H9 (cell line): ENCODE results near the gene SURF4. TPM values are rescaled to one million over a fixed set of nuclear protein-coding genes. Genes with fewer than 3 reads are reported as not detected.

Experiments
- DNase-seq: peaks from one replicate; pipeline ENCODE4 v3.0.0-alpha.2; 2017
- H2AFZ ChIP-seq: one replicate; pipeline ENCODE4 v1.6.1; 2013; ENCODE audit warnings: mild to moderate bottlenecking, low read length, control low read depth, moderate library complexity
- H2AK5ac ChIP-seq: 2 replicates; pipeline ENCODE4 v1.6.1; 2013; ENCODE audit warnings: low read length, control low read depth, mixed read lengths; ENCODE audit not compliant: insufficient read length
- H2BK120ac ChIP-seq: one replicate; pipeline ENCODE4 v1.6.1; 2013; ENCODE audit warnings: low read depth, mild to moderate bottlenecking, low read length, control low read depth, inconsistent platforms; ENCODE audit not compliant: poor library complexity, severe bottlenecking
- H2BK12ac ChIP-seq: 2 replicates; pipeline ENCODE4 v1.6.1; 2013; ENCODE audit warnings: low read length, control low read depth, mixed read lengths, low read depth; ENCODE audit not compliant: insufficient read length
- H2BK15ac ChIP-seq: 2 replicates; pipeline ENCODE4 v1.6.1; 2013; ENCODE audit warnings: low read depth, low read length, control low read depth
- H2BK20ac ChIP-seq: one replicate; pipeline ENCODE4 v1.6.1; 2013; ENCODE audit warnings: low read depth, mild to moderate bottlenecking, low read length, control low read depth, inconsistent platforms; ENCODE audit not compliant: poor library complexity, severe bottlenecking
- H2BK5ac ChIP-seq: 2 replicates; pipeline ENCODE4 v1.6.1; 2013; ENCODE audit warnings: low read length, control low read depth, mixed read lengths; ENCODE audit not compliant: insufficient read length
- H3K14ac ChIP-seq: 2 replicates; pipeline ENCODE4 v1.6.1; 2013; ENCODE audit warnings: low read length, control low read depth; ENCODE audit not compliant: insufficient read depth
- H3K18ac ChIP-seq: 2 replicates; pipeline ENCODE4 v1.6.1; 2013; ENCODE audit warnings: low read depth, mild to moderate bottlenecking, mixed read lengths, low read length, control low read depth; ENCODE audit not compliant: insufficient read length
- H3K23ac ChIP-seq: 2 replicates; pipeline ENCODE4 v1.6.1; 2013; ENCODE audit warnings: low read length, control low read depth, mixed read lengths, low read depth; ENCODE audit not compliant: insufficient read length
- H3K23me2 ChIP-seq: 2 replicates; pipeline ENCODE4 v1.6.1; 2013; ENCODE audit warnings: low read depth, mild to moderate bottlenecking, mixed read lengths, low read length, control low read depth; ENCODE audit not compliant: insufficient read length, poor library complexity, severe bottlenecking
- H3K27ac ChIP-seq: 2 replicates; pipeline ENCODE4 v1.5.1; 2013; ENCODE audit warnings: low read length, control low read depth, mixed read lengths, low read depth; ENCODE audit not compliant: insufficient read length
- H3K27me3 ChIP-seq: 2 replicates; pipeline ENCODE4 v1.6.1; 2013; ENCODE audit warnings: low read length, control low read depth, inconsistent platforms; ENCODE audit not compliant: insufficient read depth
- H3K4ac ChIP-seq: 2 replicates; pipeline ENCODE4 v1.6.1; 2013; ENCODE audit warnings: low read depth, mild to moderate bottlenecking, control low read depth, inconsistent platforms, low read length, moderate library complexity
- H3K4me1 ChIP-seq: 2 replicates; pipeline ENCODE4 v1.6.1; 2013; ENCODE audit warnings: low read length, control low read depth, inconsistent platforms; ENCODE audit not compliant: insufficient read depth
- H3K4me2 ChIP-seq: 2 replicates; pipeline ENCODE4 v1.6.1; 2013; ENCODE audit warnings: low read length, control low read depth, mixed read lengths; ENCODE audit not compliant: insufficient read length, insufficient read depth
- H3K56ac ChIP-seq: 2 replicates; pipeline ENCODE4 v1.6.1; 2013; ENCODE audit warnings: low read depth, mild to moderate bottlenecking, mixed read lengths, low read length, control low read depth; ENCODE audit not compliant: insufficient read length
- H3K79me1 ChIP-seq: 2 replicates; pipeline ENCODE4 v1.6.1; 2013; ENCODE audit warnings: low read depth, mild to moderate bottlenecking, moderate library complexity, low read length, control low read depth, inconsistent platforms; ENCODE audit not compliant: insufficient read depth, poor library complexity, severe bottlenecking
- H3K79me2 ChIP-seq: 2 replicates; pipeline ENCODE4 v1.6.1; 2013; ENCODE audit warnings: low read length, control low read depth, inconsistent platforms; ENCODE audit not compliant: insufficient read depth
- H3K9ac ChIP-seq: 2 replicates; pipeline ENCODE4 v1.6.1; 2013; ENCODE audit warnings: low read length, control low read depth, mixed read lengths; ENCODE audit not compliant: insufficient read length; ENCODE audit errors: extremely low read depth
- H3K9me3 ChIP-seq: one replicate; pipeline ENCODE4 v1.6.1; 2013; ENCODE audit warnings: low read depth, low read length, inconsistent platforms; ENCODE audit not compliant: control insufficient read depth
- H3T11ph ChIP-seq: one replicate; pipeline ENCODE4 v1.6.1; 2013; ENCODE audit warnings: mild to moderate bottlenecking, low read length, control low read depth, inconsistent platforms
- H4K20me1 ChIP-seq: one replicate; pipeline ENCODE4 v1.6.1; 2013; ENCODE audit not compliant: control insufficient read depth, insufficient read length, insufficient read depth
- H4K5ac ChIP-seq: 2 replicates; pipeline ENCODE4 v1.6.1; 2013; ENCODE audit warnings: low read depth, mild to moderate bottlenecking, mixed read lengths, low read length, control low read depth; ENCODE audit not compliant: insufficient read length
- H4K8ac ChIP-seq: replicated peaks from 2 replicates; pipeline ENCODE4 v1.6.1; 2013; ENCODE audit warnings: low read length, control low read depth, mixed read lengths, low read depth; ENCODE audit not compliant: insufficient read length
- H4K91ac ChIP-seq: 2 replicates; pipeline ENCODE4 v1.6.1; 2013; ENCODE audit warnings: low read depth, mild to moderate bottlenecking, moderate library complexity, mixed read lengths, low read length, control low read depth; ENCODE audit not compliant: insufficient read length
- H3K27ac Mint-ChIP-seq, 3 experiments: 2 replicates in 2 of 3; 3 replicates in 1 of 3; pipeline ENCODE4 v1.8.0; 2020 to 2021; ENCODE audit warnings: mixed read lengths in 3 of 3, mild to moderate bottlenecking in 1 of 3, moderate library complexity in 1 of 3
- H3K27me3 Mint-ChIP-seq: 2 replicates; pipeline ENCODE4 v1.8.0; 2021; ENCODE audit warnings: low read depth, mild to moderate bottlenecking, moderate library complexity, mixed read lengths
- H3K36me3 Mint-ChIP-seq, 3 experiments: 2 replicates in 2 of 3; 3 replicates in 1 of 3; pipeline ENCODE4 v1.8.0; 2020 to 2021; ENCODE audit warnings: low read depth in 3 of 3, mixed read lengths in 3 of 3; ENCODE audit not compliant: insufficient read depth in 1 of 3
- H3K4me1 Mint-ChIP-seq, 2 experiments: 2 replicates each; pipeline ENCODE4 v1.8.0; 2020; ENCODE audit warnings: mixed read lengths in 2 of 2
- H3K4me3 Mint-ChIP-seq, 2 experiments: 2 replicates in 1 of 2; 3 replicates in 1 of 2; pipeline ENCODE4 v1.8.0; 2020 to 2021; ENCODE audit warnings: mild to moderate bottlenecking in 2 of 2, mixed read lengths in 2 of 2, moderate library complexity in 1 of 2
- H3K9me3 Mint-ChIP-seq, 2 experiments: 2 replicates in 1 of 2; 3 replicates in 1 of 2; pipeline ENCODE4 v1.8.0; 2020; ENCODE audit warnings: mild to moderate bottlenecking in 2 of 2, mixed read lengths in 2 of 2, moderate library complexity in 1 of 2
- WGBS: extraction: QIAGEN DNeasy Blood & Tissue Kit; methylation state at CpG from one replicate; pipeline ENCODE4 v1.1.7; 2013; ENCODE audit warnings: missing lambda C conversion rate, low lambda C conversion rate, mixed read lengths; ENCODE audit not compliant: insufficient read length; ENCODE audit errors: extremely low coverage; 5-methylcytosine and 5-hydroxymethylcytosine counted together
- total RNA-seq: library from RNA; stranded (reverse); gene quantifications from 2 replicates; pipeline ENCODE4 v1.2.1, GENCODE V29; 2021
- TF ChIP-seq, protein P1 (sequence below): fragments of 200-600 bp; sonication (generic); conservative IDR thresholded peaks from 3 replicates; pipeline ENCODE4 v1.8.0; 2021; ENCODE audit warnings: antibody characterized with exemption, mild to moderate bottlenecking

Gene SURF4
- total RNA-seq, 1 experiment from 2014 or later = 146 TPM

DNA sequence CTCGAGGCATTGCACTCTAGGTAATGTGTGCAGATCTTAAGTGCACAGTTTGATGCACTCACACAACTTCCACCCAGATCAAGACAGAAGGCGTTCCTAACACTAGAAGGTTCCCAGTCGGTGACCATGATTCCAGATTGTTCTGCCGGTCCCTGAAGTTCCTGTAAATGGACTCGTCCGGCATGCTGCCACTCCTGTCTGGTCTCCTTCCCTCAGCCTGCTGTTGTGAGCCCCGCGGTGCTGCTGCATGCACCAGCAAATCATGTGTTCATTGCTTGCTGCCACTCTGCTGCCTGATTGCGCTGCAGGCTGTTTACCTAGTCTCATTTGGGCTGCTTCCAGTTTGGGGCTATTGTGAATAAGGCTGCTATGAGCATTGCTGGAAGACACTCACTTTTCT, 11.8 kb upstream of the SURF4 start:
- no CpG with 5 or more reads among the region's 9 CpGs for WGBS
- H3K4me3 Mint-ChIP-seq = no peak overlapping the region
- H3K14ac ChIP-seq = no peak overlapping the region

More for the DNA sequence above, 11.8 kb upstream of the SURF4 start:
- H3K36me3 Mint-ChIP-seq = peaks cover 0 to 1% (median 0%) of the 10 kb centered on the region in 3 experiments; a peak in 1 of 7 replicates
- no peaks in the 10 kb centered on the region for H4K20me1 ChIP-seq
- H3K4me1 Mint-ChIP-seq = no peaks in the 10 kb centered on the region
- H3K27ac Mint-ChIP-seq = no peak overlapping the region
- no peak overlapping the region for H2AK5ac ChIP-seq
- no peaks in the 10 kb centered on the region for H3K9me3 ChIP-seq
- H3K27me3 Mint-ChIP-seq = peaks cover 23% of the 10 kb centered on the region
- peaks cover 15% of the 10 kb centered on the region in 2 experiments for H3K9me3 Mint-ChIP-seq
- no peak overlapping the region for H2BK12ac ChIP-seq
- no peak overlapping the region for H2BK20ac ChIP-seq
- no peak overlapping the region for H3K9ac ChIP-seq
- no peaks in the 10 kb centered on the region for H3K79me1 ChIP-seq
- H3K27me3 ChIP-seq = no peaks in the 10 kb centered on the region
- no peaks in the 10 kb centered on the region for H3K23me2 ChIP-seq
- no peak overlapping the region for H3K4ac ChIP-seq
- no peak overlapping the region for H3K27ac ChIP-seq
- H2AFZ ChIP-seq = no peak overlapping the region
- TF ChIP-seq, protein P1, sequence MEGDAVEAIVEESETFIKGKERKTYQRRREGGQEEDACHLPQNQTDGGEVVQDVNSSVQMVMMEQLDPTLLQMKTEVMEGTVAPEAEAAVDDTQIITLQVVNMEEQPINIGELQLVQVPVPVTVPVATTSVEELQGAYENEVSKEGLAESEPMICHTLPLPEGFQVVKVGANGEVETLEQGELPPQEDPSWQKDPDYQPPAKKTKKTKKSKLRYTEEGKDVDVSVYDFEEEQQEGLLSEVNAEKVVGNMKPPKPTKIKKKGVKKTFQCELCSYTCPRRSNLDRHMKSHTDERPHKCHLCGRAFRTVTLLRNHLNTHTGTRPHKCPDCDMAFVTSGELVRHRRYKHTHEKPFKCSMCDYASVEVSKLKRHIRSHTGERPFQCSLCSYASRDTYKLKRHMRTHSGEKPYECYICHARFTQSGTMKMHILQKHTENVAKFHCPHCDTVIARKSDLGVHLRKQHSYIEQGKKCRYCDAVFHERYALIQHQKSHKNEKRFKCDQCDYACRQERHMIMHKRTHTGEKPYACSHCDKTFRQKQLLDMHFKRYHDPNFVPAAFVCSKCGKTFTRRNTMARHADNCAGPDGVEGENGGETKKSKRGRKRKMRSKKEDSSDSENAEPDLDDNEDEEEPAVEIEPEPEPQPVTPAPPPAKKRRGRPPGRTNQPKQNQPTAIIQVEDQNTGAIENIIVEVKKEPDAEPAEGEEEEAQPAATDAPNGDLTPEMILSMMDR = no peak
- no peaks in the 10 kb centered on the region for H3K4me1 ChIP-seq
- no peak overlapping the region for H3K23ac ChIP-seq
- H4K8ac ChIP-seq = no peak overlapping the region
- H3K79me2 ChIP-seq = no peaks in the 10 kb centered on the region
- H3K56ac ChIP-seq = no peak overlapping the region
- H4K91ac ChIP-seq = no peak overlapping the region
- H3T11ph ChIP-seq = no peak overlapping the region
- no peak overlapping the region for H3K4me2 ChIP-seq
- no peak overlapping the region for H2BK120ac ChIP-seq
- no peak overlapping the region for H3K18ac ChIP-seq
- no peak overlapping the region for H2BK5ac ChIP-seq
- H2BK15ac ChIP-seq = no peak overlapping the region
- H4K5ac ChIP-seq = no peak overlapping the region
- DNase-seq = no peak
